GM19468 (cell line): Measurements from ENCODE around the gene DSG2.
A peak's percentile ranks its signal among the peaks of the same experiment; 100 is the strongest.
"Not testable (repeated sequence)": the region's sequence is repeated elsewhere in the genome, so short reads cannot be mapped to it uniquely, and the experiment has no call there.

Experiments
- ATAC-seq: cut with Tn5 transposase; IDR thresholded peaks from one replicate; pipeline ENCODE4 v1.9.1; 2021; ENCODE audit warnings: mild to moderate bottlenecking, moderate library complexity, moderate number of reproducible peaks; ENCODE audit not compliant: unreplicated experiment; ENCODE audit errors: extremely low read depth

The DSG2 gene

GRCh38 chr18:31498574-31499524, 872 bp downstream of the DSG2 start:
- ATAC-seq = no peak

GRCh38 chr18:31500051-31500688, 2.2 kb downstream of the DSG2 start:
- peak; percentile 86 for ATAC-seq

- no peak for ATAC-seq
Observed at GRCh38 chr18:31503011-31503410, 5.0 kb downstream of the DSG2 start.

- ATAC-seq = no peak
Observed at GRCh38 chr18:31504455-31505147, 6.6 kb downstream of the DSG2 start.

- no peak for ATAC-seq
Observed at GRCh38 chr18:31505156-31505555, 7.2 kb downstream of the DSG2 start.

GRCh38 chr18:31506024-31506742, 8.2 kb downstream of the DSG2 start:
- ATAC-seq = no peak

- ATAC-seq = not testable (repeated sequence)
Observed at GRCh38 chr18:31507124-31507523, 9.1 kb downstream of the DSG2 start.

GRCh38 chr18:31508781-31509180, 10.8 kb downstream of the DSG2 start:
- ATAC-seq = no peak

- ATAC-seq = no peak
Observed at GRCh38 chr18:31509571-31509970, 11.6 kb downstream of the DSG2 start.

GRCh38 chr18:31510319-31510718, 12.3 kb downstream of the DSG2 start:
- no peak for ATAC-seq

- no peak for ATAC-seq
Observed at GRCh38 chr18:31511098-31511497, 13.1 kb downstream of the DSG2 start.

- no peak for ATAC-seq
Observed at GRCh38 chr18:31512203-31512764, 14.3 kb downstream of the DSG2 start.

GRCh38 chr18:31513189-31513935, 15.4 kb downstream of the DSG2 start:
- ATAC-seq = no peak

- ATAC-seq = no peak
Observed at GRCh38 chr18:31516437-31516836, 18.5 kb downstream of the DSG2 start.

GRCh38 chr18:31526374-31526773, 28.4 kb downstream of the DSG2 start:
- ATAC-seq = no peak

- ATAC-seq = no peak
Observed at GRCh38 chr18:31533236-31533635, 35.3 kb downstream of the DSG2 start.

GRCh38 chr18:31538837-31539236, 40.9 kb downstream of the DSG2 start:
- ATAC-seq = no peak

- ATAC-seq = no peak
Observed at GRCh38 chr18:31546476-31546875, 48.5 kb downstream of the DSG2 start.

GRCh38 chr18:31548853-31549252, 50.9 kb downstream of the DSG2 start:
- no peak for ATAC-seq
